GM10266 (cell line): ENCODE measurements around the gene CDR2.

Experiments
- DNase-seq: peaks from one replicate; pipeline ENCODE4 v3.0.0; 2012; ENCODE audit errors: extremely low spot score
- TF ChIP-seq, protein P1 (sequence below): IDR thresholded peaks from 2 replicates; pipeline ENCODE4 v1.5.1; 2012; ENCODE audit warnings: mild to moderate bottlenecking, low read depth; ENCODE audit not compliant: control insufficient read depth, insufficient read depth; ENCODE audit errors: missing control alignments

CDR2 gene

DNA sequence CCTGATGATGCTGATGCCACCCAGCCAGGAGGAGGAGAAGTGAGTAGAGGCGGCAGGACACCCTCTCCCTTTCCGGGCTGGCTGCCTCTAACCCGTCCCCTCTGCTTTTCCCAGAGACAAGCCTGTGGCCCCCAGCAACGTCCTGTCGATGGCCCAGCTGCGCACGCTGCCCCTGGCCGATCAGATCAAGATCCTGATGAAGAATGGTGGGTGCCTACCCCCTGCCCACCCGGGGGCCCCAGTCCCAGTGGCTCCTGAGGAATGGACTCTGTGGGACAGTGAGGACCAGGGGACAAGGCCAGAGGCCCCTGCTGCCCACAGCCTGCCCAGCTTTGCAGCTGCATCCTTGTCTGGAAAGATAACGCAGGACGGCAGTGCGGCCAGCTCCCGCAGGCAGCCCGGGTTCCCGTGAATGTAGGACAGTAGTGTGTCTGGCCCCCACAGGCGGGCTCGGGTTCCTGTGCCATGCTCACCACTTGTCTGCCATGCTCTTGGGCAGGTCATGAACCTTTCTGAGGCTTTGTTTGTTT lies 57.4 kb downstream of the CDR2 start:
- TF ChIP-seq, protein P1, sequence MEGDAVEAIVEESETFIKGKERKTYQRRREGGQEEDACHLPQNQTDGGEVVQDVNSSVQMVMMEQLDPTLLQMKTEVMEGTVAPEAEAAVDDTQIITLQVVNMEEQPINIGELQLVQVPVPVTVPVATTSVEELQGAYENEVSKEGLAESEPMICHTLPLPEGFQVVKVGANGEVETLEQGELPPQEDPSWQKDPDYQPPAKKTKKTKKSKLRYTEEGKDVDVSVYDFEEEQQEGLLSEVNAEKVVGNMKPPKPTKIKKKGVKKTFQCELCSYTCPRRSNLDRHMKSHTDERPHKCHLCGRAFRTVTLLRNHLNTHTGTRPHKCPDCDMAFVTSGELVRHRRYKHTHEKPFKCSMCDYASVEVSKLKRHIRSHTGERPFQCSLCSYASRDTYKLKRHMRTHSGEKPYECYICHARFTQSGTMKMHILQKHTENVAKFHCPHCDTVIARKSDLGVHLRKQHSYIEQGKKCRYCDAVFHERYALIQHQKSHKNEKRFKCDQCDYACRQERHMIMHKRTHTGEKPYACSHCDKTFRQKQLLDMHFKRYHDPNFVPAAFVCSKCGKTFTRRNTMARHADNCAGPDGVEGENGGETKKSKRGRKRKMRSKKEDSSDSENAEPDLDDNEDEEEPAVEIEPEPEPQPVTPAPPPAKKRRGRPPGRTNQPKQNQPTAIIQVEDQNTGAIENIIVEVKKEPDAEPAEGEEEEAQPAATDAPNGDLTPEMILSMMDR, result no peak
- no peak for DNase-seq

DNA sequence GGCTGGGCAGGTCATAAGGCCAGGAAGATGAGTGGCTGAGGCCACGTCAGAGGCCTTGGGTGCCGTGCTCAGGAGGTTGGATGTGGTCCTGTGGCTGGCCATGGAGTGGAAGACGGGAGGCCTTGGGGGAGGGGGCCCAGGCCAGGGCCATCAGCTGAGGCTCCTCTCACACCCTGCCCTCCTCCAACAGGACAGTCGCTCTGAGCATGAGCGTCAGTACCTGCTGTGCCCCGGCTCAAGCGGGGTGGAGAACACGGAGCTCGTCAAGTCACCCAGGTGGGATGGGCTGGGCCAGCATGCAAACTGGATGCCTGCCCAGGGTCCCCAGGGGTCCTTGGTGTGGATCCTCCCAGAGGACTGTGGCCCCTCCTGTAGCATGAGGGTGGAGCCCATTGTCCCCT lies 58.0 kb downstream of the CDR2 start:
- no peak for DNase-seq
- TF ChIP-seq, protein P1, result no peak

DNA sequence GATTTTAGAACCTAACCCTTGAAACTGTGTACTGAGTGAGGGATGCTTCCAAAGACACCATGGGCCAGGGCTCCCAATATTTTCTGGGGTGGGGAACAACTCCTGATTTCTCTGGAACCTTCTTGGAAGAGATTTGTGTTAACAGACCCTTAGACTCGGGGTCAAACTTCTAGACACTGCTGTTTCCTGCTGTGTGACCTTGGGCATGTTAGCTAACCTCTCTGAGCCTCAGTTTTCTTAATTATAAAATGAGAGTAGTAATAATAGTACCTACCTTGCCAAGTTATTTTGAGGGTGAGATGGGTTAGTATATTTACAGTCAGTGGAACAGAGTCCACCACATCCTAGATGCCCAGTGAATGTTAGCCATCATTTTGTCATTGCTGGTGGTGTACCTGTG lies 58.4 kb downstream of the CDR2 start:
- DNase-seq, result no peak
- TF ChIP-seq, protein P1, result no peak

DNA sequence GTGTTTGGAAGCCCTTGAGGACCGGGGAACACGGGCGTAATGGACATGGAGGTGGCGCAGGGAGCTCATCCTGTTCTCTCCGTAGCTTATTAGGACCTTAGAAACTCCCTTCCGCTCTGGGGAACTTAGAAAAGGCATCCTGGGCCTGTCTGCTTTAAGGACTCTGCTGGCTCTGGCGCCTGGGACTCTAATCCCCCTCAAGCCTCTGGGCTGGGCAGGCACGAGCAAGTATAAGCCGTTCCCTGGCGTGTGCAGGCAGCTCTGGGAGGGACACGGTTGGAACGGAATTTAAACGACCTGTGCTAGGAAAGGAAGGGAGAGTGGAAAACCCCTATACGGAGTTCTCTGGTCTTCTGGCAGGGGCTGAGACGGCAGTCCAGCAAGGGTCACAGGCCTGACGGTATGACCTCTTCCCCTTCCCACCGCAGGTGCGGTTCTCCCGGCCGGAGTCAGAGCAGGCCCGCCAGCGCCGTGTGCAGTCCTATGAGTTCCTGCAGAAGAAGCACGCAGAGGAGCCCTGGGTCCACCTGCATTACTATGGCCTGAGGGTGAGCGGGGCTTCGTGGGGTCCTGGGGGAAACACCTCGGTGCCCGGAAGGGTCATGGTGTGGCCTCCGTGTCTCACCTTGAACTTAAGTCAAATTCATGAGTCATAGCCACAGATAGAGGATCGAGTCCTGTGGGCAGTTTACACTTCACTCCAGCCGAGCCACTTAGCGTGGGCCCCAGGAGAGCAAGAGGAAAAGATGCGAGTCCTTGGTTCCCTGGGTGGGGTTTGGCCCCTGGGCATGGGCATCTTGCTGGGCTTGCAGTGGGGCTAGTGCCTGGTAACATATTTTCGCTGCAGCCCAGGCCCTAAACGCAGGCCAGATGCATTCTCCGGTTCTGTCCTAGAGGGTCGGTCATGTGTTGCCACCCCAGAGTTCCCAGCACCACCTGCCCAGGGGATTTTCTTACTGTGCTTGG lies 59.5 kb downstream of the CDR2 start:
- no peak for DNase-seq
- TF ChIP-seq, protein P1, result no peak

DNA sequence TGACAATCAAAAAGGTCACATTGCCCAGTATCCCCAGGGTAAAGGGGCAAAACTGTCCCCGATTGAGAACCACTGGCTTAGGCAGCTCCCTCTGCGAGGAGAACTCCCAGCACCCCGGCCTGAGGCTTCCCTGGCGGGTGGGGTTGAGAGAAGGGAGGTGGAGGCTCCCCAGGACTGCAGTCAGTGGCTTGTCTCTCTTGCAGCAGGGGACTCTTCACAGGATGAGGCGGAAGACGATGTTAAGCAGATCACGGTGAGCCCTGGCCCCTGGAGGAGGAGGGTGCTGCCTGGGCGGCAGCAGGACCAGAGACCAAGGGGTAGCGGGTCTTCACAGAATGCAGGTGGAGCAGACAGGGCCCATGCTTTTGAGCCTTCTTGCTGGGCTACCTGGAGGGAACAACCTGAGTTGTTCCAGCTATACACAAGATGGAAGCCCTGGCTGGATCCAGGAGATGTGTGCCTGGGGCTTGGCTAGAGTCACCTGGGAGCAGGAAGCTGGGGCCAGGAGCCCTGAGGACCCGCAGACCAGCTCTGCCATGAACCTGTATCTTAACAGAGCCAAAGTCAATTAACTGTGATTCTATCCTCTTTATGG lies 60.4 kb downstream of the CDR2 start:
- DNase-seq, result no peak
- TF ChIP-seq, protein P1, result no peak

DNA sequence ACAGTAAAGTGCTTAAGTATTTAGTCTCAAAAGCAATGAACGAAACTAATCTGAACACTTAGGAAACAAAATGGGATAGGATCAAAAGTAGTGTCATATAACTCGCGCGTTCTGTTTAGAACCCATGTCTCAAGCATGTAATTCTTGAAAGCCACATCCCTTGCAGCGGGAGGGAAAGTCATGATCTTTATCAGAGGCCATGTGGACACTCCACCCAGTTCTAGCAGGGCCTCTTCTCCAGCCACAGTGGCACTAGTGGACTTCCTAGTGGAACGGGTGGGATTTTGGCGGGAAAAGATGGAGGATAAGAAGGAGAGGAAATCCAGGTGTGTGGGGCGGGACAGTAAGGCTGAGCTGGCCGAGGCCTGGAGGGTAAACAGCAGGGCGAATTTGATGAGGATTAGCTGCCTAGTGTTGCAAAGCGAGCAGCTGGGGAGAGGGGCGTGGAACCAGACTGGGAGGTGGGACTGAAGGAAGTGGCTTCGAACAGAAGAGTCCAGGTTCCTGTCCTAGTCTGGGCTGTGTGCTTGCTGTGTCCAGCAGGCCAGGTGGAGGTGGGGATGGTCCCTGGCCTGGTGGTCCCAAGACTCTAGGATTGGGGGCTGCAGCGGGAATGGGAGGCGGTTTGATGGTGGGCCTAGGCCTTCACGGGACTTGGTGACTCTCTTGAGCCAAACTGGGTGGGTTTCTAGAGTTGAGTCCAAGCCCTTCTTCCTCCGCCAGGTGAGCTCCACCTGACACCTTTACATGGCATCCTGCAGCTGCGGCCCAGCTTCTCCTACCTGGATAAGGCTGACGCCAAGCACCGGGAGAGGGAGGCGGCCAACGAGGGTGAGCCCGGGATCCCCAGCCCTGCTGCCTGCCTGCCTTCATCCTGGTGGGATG lies 61.3 kb downstream of the CDR2 start:
- no peak for DNase-seq
- TF ChIP-seq, protein P1, result no peak
